ENCODE results near the gene ITK.

ITK gene

GRCh38 chr5:157143127-157143971 is 37.3 kb upstream of the ITK start:
- TF ChIP-seq, protein P1, sequence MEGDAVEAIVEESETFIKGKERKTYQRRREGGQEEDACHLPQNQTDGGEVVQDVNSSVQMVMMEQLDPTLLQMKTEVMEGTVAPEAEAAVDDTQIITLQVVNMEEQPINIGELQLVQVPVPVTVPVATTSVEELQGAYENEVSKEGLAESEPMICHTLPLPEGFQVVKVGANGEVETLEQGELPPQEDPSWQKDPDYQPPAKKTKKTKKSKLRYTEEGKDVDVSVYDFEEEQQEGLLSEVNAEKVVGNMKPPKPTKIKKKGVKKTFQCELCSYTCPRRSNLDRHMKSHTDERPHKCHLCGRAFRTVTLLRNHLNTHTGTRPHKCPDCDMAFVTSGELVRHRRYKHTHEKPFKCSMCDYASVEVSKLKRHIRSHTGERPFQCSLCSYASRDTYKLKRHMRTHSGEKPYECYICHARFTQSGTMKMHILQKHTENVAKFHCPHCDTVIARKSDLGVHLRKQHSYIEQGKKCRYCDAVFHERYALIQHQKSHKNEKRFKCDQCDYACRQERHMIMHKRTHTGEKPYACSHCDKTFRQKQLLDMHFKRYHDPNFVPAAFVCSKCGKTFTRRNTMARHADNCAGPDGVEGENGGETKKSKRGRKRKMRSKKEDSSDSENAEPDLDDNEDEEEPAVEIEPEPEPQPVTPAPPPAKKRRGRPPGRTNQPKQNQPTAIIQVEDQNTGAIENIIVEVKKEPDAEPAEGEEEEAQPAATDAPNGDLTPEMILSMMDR (IDR thresholded peaks at IDR 0.05; ENCODE audit: borderline replicate concordance, control extremely low read depth, extremely low read depth, insufficient read depth, missing control alignments) = no peak
- DNase-seq (ENCODE audit: low spot score) = peak; percentile 66
- in situ Hi-C loops (cut with MboI; ENCODE audit: low sequenced_read_pairs, unreplicated experiment) = loop anchor here (10.0 to 25.0 kb wide), 2 partner anchors 101 to 1206 kb away; no protein-coding TSS in a partner anchor

- DNase-seq (ENCODE audit: low spot score) = peak; percentile 66
Measured at GRCh38 chr5:157148734-157149615, 31.7 kb upstream of the ITK start.

GRCh38 chr5:157150995-157151394 is 29.6 kb upstream of the ITK start:
- TF ChIP-seq, protein P1 (IDR thresholded peaks at IDR 0.05; ENCODE audit: borderline replicate concordance, control extremely low read depth, extremely low read depth, insufficient read depth, missing control alignments) = no peak
- no peak for DNase-seq (ENCODE audit: low spot score)
- in situ Hi-C loops (cut with MboI; ENCODE audit: low sequenced_read_pairs, unreplicated experiment) = loop anchor here (25.0 kb wide), 1 partner anchor 161 kb away; no protein-coding TSS in a partner anchor

More at GRCh38 chr5:157148734-157149615, 31.7 kb upstream of the ITK start:
- TF ChIP-seq, protein P1 (IDR thresholded peaks at IDR 0.05; ENCODE audit: borderline replicate concordance, control extremely low read depth, extremely low read depth, insufficient read depth, missing control alignments) = peak; percentile 74
- in situ Hi-C loops (cut with MboI; ENCODE audit: low sequenced_read_pairs, unreplicated experiment) = loop anchor here (10.0 to 25.0 kb wide), 2 partner anchors 96 to 1212 kb away; no protein-coding TSS in a partner anchor

- DNase-seq (ENCODE audit: low spot score) = no peak
- TF ChIP-seq, protein P1 (IDR thresholded peaks at IDR 0.05; ENCODE audit: borderline replicate concordance, control extremely low read depth, extremely low read depth, insufficient read depth, missing control alignments) = no peak
- in situ Hi-C loops (cut with MboI; ENCODE audit: low sequenced_read_pairs, unreplicated experiment) = loop anchor here (25.0 kb wide), 1 partner anchor 157 kb away; no protein-coding TSS in a partner anchor
Measured at GRCh38 chr5:157155297-157155696, 25.3 kb upstream of the ITK start.

DNA sequence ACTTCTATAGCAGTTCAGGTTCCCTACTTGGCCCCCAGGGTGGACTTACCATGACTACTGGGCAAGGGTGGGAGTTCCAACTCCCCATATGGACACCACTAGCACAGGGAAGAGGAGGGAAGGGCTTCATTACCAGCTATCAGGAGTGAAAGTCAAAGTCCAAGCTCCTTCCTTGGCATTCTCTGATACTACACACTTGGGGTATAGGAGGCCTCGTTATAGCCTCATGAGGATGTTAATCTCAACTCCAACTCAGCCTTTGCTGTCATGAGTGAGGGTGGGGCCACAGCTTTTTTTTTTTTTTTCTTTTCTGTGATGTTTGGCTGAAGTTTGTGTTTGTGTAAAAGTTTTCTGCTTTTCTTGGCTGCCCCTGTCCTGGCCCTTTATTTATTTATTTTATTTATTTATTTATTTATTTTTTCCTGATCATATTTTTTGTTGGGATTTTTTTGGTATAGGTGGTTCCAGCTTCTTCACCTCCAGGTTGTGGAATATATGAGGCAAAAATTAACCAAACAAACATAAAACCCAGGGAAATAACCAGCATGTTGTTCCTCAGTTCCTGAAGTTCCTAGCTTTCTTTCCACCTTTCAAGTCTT is 23.2 kb upstream of the ITK start:
- in situ Hi-C loops (cut with MboI; ENCODE audit: low sequenced_read_pairs, unreplicated experiment) = loop anchor here (25.0 kb wide), 1 partner anchor 155 kb away; no protein-coding TSS in a partner anchor
- DNase-seq (ENCODE audit: low spot score) = no peak
- TF ChIP-seq, protein P1 (IDR thresholded peaks at IDR 0.05; ENCODE audit: borderline replicate concordance, control extremely low read depth, extremely low read depth, insufficient read depth, missing control alignments) = no peak
